HG02943 (cell line): Measurements from ENCODE around the gene FAH.

ENCODE experiments used
- ATAC-seq: cut with Tn5 transposase; IDR thresholded peaks from one replicate; pipeline ENCODE4 v1.9.1; 2021; ENCODE audit warnings: mild to moderate bottlenecking, low read depth, moderate library complexity; ENCODE audit not compliant: unreplicated experiment

The FAH gene

GRCh38 chr15:80194186-80194585 is 41.4 kb downstream of the FAH start:
- ATAC-seq, result no peak

- ATAC-seq, result no peak
These were observed 42.1 kb downstream of the FAH start for GRCh38 chr15:80194914-80195313.

GRCh38 chr15:80199366-80199765 is 46.6 kb downstream of the FAH start:
- no peak for ATAC-seq

- ATAC-seq, result no peak
These were observed 47.1 kb downstream of the FAH start for GRCh38 chr15:80199869-80200268.

GRCh38 chr15:80201256-80202015 is 48.6 kb downstream of the FAH start:
- ATAC-seq, result no peak

GRCh38 chr15:80202016-80202315 is 49.2 kb downstream of the FAH start:
- ATAC-seq, result no peak

GRCh38 chr15:80202641-80203360 is 50.0 kb downstream of the FAH start:
- ATAC-seq, result no peak

- ATAC-seq, result no peak
These were observed 50.6 kb downstream of the FAH start for GRCh38 chr15:80203361-80203885.

- ATAC-seq, result no peak
These were observed 51.4 kb downstream of the FAH start for GRCh38 chr15:80204231-80204630.

GRCh38 chr15:80207887-80208286 is 55.1 kb downstream of the FAH start:
- no peak for ATAC-seq

GRCh38 chr15:80208758-80209734 is 56.2 kb downstream of the FAH start:
- ATAC-seq, result no peak

- ATAC-seq, result no peak
These were observed 58.1 kb downstream of the FAH start for GRCh38 chr15:80210611-80211573.

GRCh38 chr15:80211976-80212375 is 59.2 kb downstream of the FAH start:
- ATAC-seq, result no peak

GRCh38 chr15:80214910-80215309 is 62.1 kb downstream of the FAH start:
- ATAC-seq, result no peak

- ATAC-seq, result no peak
These were observed 63.3 kb downstream of the FAH start for GRCh38 chr15:80216141-80216540.

GRCh38 chr15:80216911-80217310 is 64.1 kb downstream of the FAH start:
- no peak for ATAC-seq

- ATAC-seq, result no peak
These were observed 64.6 kb downstream of the FAH start for GRCh38 chr15:80217327-80217900.

- ATAC-seq, result no peak
These were observed 67.2 kb downstream of the FAH start for GRCh38 chr15:80219955-80220354.

- no peak for ATAC-seq
These were observed 76.3 kb downstream of the FAH start for GRCh38 chr15:80228959-80229610.
